LNCaP clone FGC (cell line): ENCODE results near the gene RASGRP3.
A peak's percentile ranks its signal among the peaks of the same experiment; 100 is the strongest.

ENCODE experiments used
- DNase-seq: peaks from one replicate; pipeline ENCODE4 v3.0.0-alpha.2; 2011; ENCODE audit warnings: low read depth
- H3K4me3 ChIP-seq: 2 replicates; pipeline ENCODE4 v1.5.1; 2011; ENCODE audit warnings: mild to moderate bottlenecking, low read depth, low read length, control low read depth
- CTCF ChIP-seq: IDR thresholded peaks from 2 replicates; pipeline ENCODE4 v1.5.1; 2012; ENCODE audit warnings: mild to moderate bottlenecking; ENCODE audit not compliant: control insufficient read depth, insufficient read depth; ENCODE audit errors: extremely low read depth

Gene RASGRP3

GRCh38 chr2:33541243-33541642, 64.8 kb downstream of the RASGRP3 start:
- DNase-seq, result no peak
- no peak for TF ChIP-seq CTCF
- no peak overlapping the region for H3K4me3 ChIP-seq

- H3K4me3 ChIP-seq, result no peak overlapping the region
- no peak for TF ChIP-seq CTCF
- no peak for DNase-seq
These were observed 73.8 kb downstream of the RASGRP3 start for GRCh38 chr2:33550206-33550605.

GRCh38 chr2:33552758-33553461, 76.5 kb downstream of the RASGRP3 start:
- no peak for TF ChIP-seq CTCF
- no peak overlapping the region for H3K4me3 ChIP-seq
- DNase-seq, result peak; percentile 13

GRCh38 chr2:33555681-33556080, 79.2 kb downstream of the RASGRP3 start:
- no peak overlapping the region for H3K4me3 ChIP-seq
- DNase-seq, result no peak
- no peak for TF ChIP-seq CTCF

- DNase-seq, result no peak
- H3K4me3 ChIP-seq, result no peak overlapping the region
- TF ChIP-seq CTCF, result no peak
These were observed 82.9 kb downstream of the RASGRP3 start for GRCh38 chr2:33559328-33559727.

GRCh38 chr2:33560017-33560416, 83.6 kb downstream of the RASGRP3 start:
- no peak for DNase-seq

More at GRCh38 chr2:33560017-33560416, 83.6 kb downstream of the RASGRP3 start:
- no peak for TF ChIP-seq CTCF
- H3K4me3 ChIP-seq, result no peak overlapping the region
